Suprapubic skin (tissue), 4 donors: ENCODE measurements around the gene BUB1B. TPM values are rescaled to one million over a fixed set of nuclear protein-coding genes. Genes with fewer than 3 reads are reported as not detected.
"Not testable (repeated sequence)": the region's sequence is repeated elsewhere in the genome, so short reads cannot be mapped to it uniquely, and the experiment has no call there.

Source experiments
- DNase-seq, 2 donors: peaks; one replicate each; pipeline ENCODE4 v3.0.0-alpha.2; 2019; ENCODE audit warnings: low spot score in 2 of 2
- H3K27ac ChIP-seq: fragments of 200-600 bp; sonication (generic); one replicate; pipeline ENCODE4 v1.5.1; 2019
- H3K27me3 ChIP-seq: fragments of 200-600 bp; sonication (generic); one replicate; pipeline ENCODE4 v1.5.1; 2019
- H3K36me3 ChIP-seq: fragments of 200-600 bp; sonication (generic); one replicate; pipeline ENCODE4 v1.5.1; 2019
- H3K4me1 ChIP-seq: fragments of 200-600 bp; sonication (generic); one replicate; pipeline ENCODE4 v1.5.1; 2019
- H3K4me3 ChIP-seq: fragments of 200-600 bp; sonication (generic); one replicate; pipeline ENCODE4 v1.5.1; 2019; ENCODE audit warnings: mild to moderate bottlenecking
- H3K9me3 ChIP-seq: fragments of 200-600 bp; sonication (generic); one replicate; pipeline ENCODE4 v1.5.1; 2019
- EP300 ChIP-seq: sonication (generic); formaldehyde crosslinking; IDR thresholded peaks from one replicate; pipeline ENCODE4 v1.6.1; 2017; ENCODE audit warnings: antibody characterized with exemption
- POLR2A ChIP-seq, 2 donors: fragments of 450-650 bp; IDR thresholded peaks; one replicate each; pipeline ENCODE4 v1.6.1; 2017; ENCODE audit warnings: antibody characterized with exemption in 2 of 2, mild to moderate bottlenecking in 2 of 2, moderate library complexity in 2 of 2
- POLR2AphosphoS5 ChIP-seq, 3 donors: sonication (generic); formaldehyde crosslinking; IDR thresholded peaks; one replicate each; pipeline ENCODE4 v1.6.1; 2017; ENCODE audit warnings: antibody characterized with exemption in 3 of 3
- WGBS: methylation state at CpG from one replicate; pipeline ENCODE4 v1.1.5; 2018; 5-methylcytosine and 5-hydroxymethylcytosine counted together
- total RNA-seq, 4 donors: library from RNA; depleted of rRNA; stranded (reverse); fragments of >200 nt; gene quantifications; one replicate each; pipeline ENCODE4 v1.1.0, GENCODE V29; 2016
- TF ChIP-seq, protein P1 (sequence below), 2 donors: fragments of 200-600 bp in 1 of 2; fragments of 450-650 bp in 1 of 2; sonication (generic) in 1 of 2; IDR thresholded peaks; one replicate each; pipeline ENCODE4 v1.5.1; 2016 to 2019; ENCODE audit warnings: antibody characterized with exemption in 2 of 2, mild to moderate bottlenecking in 1 of 2, moderate library complexity in 1 of 2

The BUB1B gene, protein sequence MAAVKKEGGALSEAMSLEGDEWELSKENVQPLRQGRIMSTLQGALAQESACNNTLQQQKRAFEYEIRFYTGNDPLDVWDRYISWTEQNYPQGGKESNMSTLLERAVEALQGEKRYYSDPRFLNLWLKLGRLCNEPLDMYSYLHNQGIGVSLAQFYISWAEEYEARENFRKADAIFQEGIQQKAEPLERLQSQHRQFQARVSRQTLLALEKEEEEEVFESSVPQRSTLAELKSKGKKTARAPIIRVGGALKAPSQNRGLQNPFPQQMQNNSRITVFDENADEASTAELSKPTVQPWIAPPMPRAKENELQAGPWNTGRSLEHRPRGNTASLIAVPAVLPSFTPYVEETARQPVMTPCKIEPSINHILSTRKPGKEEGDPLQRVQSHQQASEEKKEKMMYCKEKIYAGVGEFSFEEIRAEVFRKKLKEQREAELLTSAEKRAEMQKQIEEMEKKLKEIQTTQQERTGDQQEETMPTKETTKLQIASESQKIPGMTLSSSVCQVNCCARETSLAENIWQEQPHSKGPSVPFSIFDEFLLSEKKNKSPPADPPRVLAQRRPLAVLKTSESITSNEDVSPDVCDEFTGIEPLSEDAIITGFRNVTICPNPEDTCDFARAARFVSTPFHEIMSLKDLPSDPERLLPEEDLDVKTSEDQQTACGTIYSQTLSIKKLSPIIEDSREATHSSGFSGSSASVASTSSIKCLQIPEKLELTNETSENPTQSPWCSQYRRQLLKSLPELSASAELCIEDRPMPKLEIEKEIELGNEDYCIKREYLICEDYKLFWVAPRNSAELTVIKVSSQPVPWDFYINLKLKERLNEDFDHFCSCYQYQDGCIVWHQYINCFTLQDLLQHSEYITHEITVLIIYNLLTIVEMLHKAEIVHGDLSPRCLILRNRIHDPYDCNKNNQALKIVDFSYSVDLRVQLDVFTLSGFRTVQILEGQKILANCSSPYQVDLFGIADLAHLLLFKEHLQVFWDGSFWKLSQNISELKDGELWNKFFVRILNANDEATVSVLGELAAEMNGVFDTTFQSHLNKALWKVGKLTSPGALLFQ
- total RNA-seq = 10 to 100 TPM in 2 of 4 donors, 1 to 10 TPM in 2; 1.8 to 12.2 (median 8.8) TPM

DNA sequence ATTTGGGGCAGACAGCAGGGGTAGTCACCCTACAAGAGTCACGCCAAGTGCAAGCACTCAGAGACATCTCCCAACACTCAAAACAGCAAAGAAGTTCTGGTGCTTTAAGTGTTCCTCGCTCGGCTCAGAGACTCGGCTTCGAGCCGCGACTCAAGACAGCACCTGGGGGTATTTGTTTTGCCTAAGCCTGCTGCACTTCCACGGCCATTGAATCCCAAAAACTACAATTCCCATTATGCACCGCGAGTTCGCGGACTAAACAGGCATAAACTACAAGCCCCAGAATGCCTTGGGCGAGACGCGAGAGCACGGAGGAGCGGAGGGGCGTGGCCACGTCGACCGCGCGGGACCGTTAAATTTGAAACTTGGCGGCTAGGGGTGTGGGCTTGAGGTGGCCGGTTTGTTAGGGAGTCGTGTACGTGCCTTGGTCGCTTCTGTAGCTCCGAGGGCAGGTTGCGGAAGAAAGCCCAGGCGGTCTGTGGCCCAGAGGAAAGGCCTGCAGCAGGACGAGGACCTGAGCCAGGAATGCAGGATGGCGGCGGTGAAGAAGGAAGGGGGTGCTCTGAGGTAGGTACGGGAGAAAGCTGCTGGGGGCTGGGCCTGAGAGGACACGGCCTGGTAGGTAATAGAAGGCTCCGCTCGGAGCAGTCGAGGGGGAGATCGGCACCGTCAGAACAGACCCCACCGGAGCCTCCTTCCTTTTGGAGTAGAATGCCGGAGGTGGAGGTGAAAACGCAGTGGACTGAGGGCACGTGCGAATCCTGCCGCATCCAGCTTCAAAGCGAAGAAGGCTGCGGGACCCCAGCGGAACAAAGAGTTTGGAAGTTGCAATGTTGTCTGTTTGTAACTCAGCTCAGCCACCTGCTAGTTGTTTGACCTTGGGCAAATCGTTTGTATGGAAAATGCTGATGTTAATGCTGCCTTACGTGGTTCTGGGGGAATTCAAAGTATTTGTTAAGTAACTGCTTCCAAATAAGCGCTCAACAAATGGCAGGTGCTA lies at the start of gene BUB1B:
Gene BUB1B, plus strand, starts transcription at position 381 of the 1,000 bp plus-strand sequence. Its CDS starts 152 bp downstream, at position 533.
- DNase-seq = peak; percentile 91 to 94
- TF ChIP-seq POLR2AphosphoS5 (IDR thresholded peaks at IDR 0.05) (peak in 1 of 3 donors; percentile 33), POLR2A (IDR thresholded peaks at IDR 0.05) (no peak)
- Histone ChIP-seq H3K27ac (no peak within 1 kb of the TSS), H3K27me3 (no peaks in the 10 kb centered on the region), H3K4me3 (peak within 1 kb of the TSS; percentile 79), H3K36me3 (no peaks in the 10 kb centered on the region), H3K4me1 (peaks cover 11% of the 10 kb centered on the region), H3K9me3 (no peaks in the 10 kb centered on the region)
- 4% methylated on average over 26 of the region's 54 CpGs for WGBS

DNA sequence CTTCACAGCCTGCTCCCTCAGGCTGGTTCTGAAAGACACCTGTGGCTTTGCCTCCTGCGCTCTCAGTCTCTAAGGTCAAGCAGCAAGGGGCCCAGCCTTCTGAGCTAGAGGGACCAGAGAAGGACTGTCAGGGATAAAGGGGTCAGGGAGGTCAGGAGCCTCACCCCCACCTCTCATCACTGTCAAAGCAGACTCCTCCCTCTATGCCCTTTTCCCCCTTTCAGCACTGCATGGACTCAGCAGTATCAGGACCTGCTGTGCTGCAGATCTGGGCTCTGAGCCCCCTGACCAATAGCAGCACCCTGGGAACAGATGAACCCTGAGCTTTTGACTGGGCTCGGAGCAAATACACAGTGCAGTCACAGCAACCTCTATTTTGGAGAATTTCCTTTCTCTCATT lies 49.0 kb upstream of the BUB1B start:
- Histone ChIP-seq H3K27me3 (no peaks in the 10 kb centered on the region), H3K4me1 (peaks cover 24% of the 10 kb centered on the region), H3K4me3 (no peak overlapping the region), H3K27ac (no peak overlapping the region), H3K9me3 (no peaks in the 10 kb centered on the region), H3K36me3 (no peaks in the 10 kb centered on the region)
- 83% methylated on average over 2 of the region's 2 CpGs for WGBS
- DNase-seq = peak in 1 of 2 donors; percentile 31
- TF ChIP-seq POLR2A (IDR thresholded peaks at IDR 0.05) = no peak
- TF ChIP-seq, protein P1, sequence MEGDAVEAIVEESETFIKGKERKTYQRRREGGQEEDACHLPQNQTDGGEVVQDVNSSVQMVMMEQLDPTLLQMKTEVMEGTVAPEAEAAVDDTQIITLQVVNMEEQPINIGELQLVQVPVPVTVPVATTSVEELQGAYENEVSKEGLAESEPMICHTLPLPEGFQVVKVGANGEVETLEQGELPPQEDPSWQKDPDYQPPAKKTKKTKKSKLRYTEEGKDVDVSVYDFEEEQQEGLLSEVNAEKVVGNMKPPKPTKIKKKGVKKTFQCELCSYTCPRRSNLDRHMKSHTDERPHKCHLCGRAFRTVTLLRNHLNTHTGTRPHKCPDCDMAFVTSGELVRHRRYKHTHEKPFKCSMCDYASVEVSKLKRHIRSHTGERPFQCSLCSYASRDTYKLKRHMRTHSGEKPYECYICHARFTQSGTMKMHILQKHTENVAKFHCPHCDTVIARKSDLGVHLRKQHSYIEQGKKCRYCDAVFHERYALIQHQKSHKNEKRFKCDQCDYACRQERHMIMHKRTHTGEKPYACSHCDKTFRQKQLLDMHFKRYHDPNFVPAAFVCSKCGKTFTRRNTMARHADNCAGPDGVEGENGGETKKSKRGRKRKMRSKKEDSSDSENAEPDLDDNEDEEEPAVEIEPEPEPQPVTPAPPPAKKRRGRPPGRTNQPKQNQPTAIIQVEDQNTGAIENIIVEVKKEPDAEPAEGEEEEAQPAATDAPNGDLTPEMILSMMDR (IDR thresholded peaks at IDR 0.05) = no peak
- no peak for TF ChIP-seq EP300
- no peak for TF ChIP-seq POLR2AphosphoS5 (IDR thresholded peaks at IDR 0.05)

DNA sequence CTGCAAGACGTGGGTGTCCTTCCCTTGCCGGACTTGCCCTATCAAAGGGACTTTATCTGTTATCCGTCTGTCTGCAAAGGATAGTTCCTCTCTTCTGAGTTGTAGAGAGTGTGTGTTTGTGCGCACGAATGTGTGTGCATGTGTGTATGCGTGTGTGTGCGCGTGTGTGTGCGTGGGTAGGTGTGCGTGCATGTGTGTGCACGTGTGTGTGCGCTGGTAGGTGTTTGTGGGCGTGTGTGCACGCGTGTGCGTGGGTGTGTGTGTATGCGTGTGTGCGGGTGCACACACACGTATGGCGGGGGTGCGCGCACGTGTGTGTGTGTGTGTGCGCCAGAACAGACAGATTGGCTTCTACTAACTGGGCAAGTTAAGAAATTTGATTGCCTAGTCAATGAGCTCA lies 48.1 kb upstream of the BUB1B start:
- no peaks in the 10 kb centered on the region for H3K27me3 ChIP-seq
- H3K36me3 ChIP-seq = no peaks in the 10 kb centered on the region
- no peak overlapping the region for H3K4me3 ChIP-seq
- TF ChIP-seq, protein P1 (IDR thresholded peaks at IDR 0.05) = no peak
- no peak for TF ChIP-seq POLR2AphosphoS5 (IDR thresholded peaks at IDR 0.05)
- TF ChIP-seq POLR2A (IDR thresholded peaks at IDR 0.05) = no peak
- no peak for TF ChIP-seq EP300
- H3K27ac ChIP-seq = no peak overlapping the region
- H3K9me3 ChIP-seq = no peaks in the 10 kb centered on the region
- 68% methylated on average over 23 of the region's 24 CpGs for WGBS
- peaks cover 15% of the 10 kb centered on the region for H3K4me1 ChIP-seq
- DNase-seq = peak in 1 of 2 donors; percentile 31

DNA sequence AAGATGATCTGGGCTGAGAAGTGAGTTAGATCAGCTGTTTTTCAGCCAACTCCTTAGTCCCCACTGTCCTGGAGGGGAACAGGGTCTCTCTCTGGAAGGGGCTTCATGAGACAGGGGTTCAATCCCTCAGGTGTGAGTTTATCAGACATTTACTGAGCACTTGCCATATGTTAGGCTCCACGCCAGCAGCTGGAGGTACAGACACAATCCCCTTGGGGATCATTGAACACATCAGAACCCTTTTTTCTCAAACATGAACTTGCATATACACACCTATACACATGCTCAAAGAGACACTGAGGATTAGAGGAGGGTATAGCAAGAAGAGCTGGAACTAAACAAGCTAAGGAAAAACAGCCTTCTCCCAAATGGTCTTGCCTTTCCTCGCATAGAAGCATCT lies 46.7 kb upstream of the BUB1B start:
- Histone ChIP-seq H3K27me3 (no peaks in the 10 kb centered on the region), H3K9me3 (no peaks in the 10 kb centered on the region), H3K4me3 (no peak overlapping the region), H3K4me1 (peaks cover 6% of the 10 kb centered on the region), H3K36me3 (no peaks in the 10 kb centered on the region), H3K27ac (no peak overlapping the region)
- DNase-seq = peak in 1 of 2 donors; percentile 13
- TF ChIP-seq POLR2AphosphoS5 (IDR thresholded peaks at IDR 0.05) (no peak), POLR2A (IDR thresholded peaks at IDR 0.05) (no peak), EP300 (no peak)
- TF ChIP-seq, protein P1 (IDR thresholded peaks at IDR 0.05) = no peak
- WGBS = 94% methylated on average over 2 of the region's 2 CpGs

DNA sequence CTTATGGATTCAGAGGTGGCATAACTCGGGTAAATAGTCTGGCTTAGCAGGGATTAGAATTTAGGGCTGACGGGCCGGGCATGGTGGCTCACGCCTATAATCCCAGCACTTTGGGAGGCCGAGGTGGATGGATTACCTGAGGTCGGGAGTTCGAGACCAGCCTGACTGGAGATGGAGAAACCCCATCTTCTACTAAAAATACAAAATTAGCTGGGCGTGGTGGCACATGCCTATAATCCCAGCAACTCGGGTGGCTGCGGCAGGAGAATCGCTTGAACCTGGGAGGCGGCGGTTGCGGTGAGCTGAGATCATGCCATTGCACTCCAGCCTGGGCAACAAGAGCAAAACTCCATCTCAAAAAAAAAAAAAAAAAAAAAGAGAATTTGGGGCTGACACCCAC lies 45.8 kb upstream of the BUB1B start:
- not testable (repeated sequence) for H3K27me3 ChIP-seq, H3K9me3 ChIP-seq, H3K36me3 ChIP-seq, H3K4me3 ChIP-seq, H3K27ac ChIP-seq, H3K4me1 ChIP-seq
- DNase-seq = peak in 1 of 2 donors; percentile 26
- WGBS = 98% methylated on average over 14 of the region's 14 CpGs
